SH-SY5Y (cell line): ENCODE measurements around the gene GRIFIN.

Source experiments
- GATA2 ChIP-seq: IDR thresholded peaks from 2 replicates; pipeline ENCODE4 v1.6.1; 2011; ENCODE audit warnings: mild to moderate bottlenecking, low read depth, low read length
- GATA3 ChIP-seq: IDR thresholded peaks from 2 replicates; pipeline ENCODE4 v1.6.1; 2011; ENCODE audit warnings: low read depth, mild to moderate bottlenecking, low read length, moderate library complexity

- TF ChIP-seq GATA3 (no peak), GATA2 (no peak)
These were observed 39.7 kb downstream of the GRIFIN start for GRCh38 chr7:2436341-2437104.
